GM12892 (cell line): ENCODE measurements around the gene SLC44A3.

Experiments used
- POLR2A ChIP-seq: IDR thresholded peaks from 2 replicates; pipeline ENCODE4 v1.6.1; 2011; ENCODE audit warnings: low read depth, low read length, control low read depth
- POLR2AphosphoS5 ChIP-seq: IDR thresholded peaks from 2 replicates; pipeline ENCODE4 v1.6.1; 2011; ENCODE audit warnings: low read depth, low read length, control low read depth
- TAF1 ChIP-seq: IDR thresholded peaks from 2 replicates; pipeline ENCODE4 v1.6.1; 2011; ENCODE audit warnings: low read depth, mild to moderate bottlenecking, control low read depth, low read length, borderline replicate concordance

DNA sequence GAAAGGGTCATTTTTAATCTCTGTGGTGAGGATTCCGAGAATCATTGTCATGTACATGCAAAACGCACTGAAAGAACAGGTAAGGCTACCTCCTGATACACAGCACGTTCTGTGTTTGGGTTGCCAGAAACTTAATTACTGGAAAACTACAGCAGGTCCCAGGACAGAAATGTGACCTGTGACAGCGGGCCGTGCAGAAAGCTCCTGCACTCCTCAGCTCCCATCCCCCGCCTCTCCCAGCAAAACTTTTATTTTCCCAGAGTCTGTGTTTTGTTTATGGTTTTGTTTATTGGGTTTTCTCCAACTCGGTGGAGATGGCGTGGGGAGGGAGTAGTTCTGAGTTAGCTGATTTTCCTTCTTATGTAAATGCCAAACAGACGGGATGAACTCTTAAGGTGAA, 44.7 kb downstream of the SLC44A3 start:
- no peak for TF ChIP-seq POLR2AphosphoS5
- TF ChIP-seq POLR2A, result no peak
- no peak for TF ChIP-seq TAF1
